K562 (cell line): ENCODE data around the gene CUL1. TPM values are rescaled to one million over a fixed set of nuclear protein-coding genes. Genes with fewer than 3 reads are reported as not detected.

Experiments used
- ATAC-seq: fragments of 200-7000 bp; cut with Tn5 transposase; 3 replicates; pipeline ENCODE4 v1.9.1; 2020; ENCODE audit warnings: moderate library complexity
- BruUV-seq: library from RNA; stranded (reverse); fragments of 400-500 nt; replicated peaks from 2 replicates; lab custom pipeline; 2021; lab: Mats Ljungman, UMichigan
- CTCF ChIA-PET: fragments of 300-600 bp; formaldehyde crosslinking; extraction: SDS; loops from one replicate; lab custom pipeline; 2021; ENCODE audit warnings: low intra/inter-chr PET ratio; lab: Yijun Ruan, JAX
- POLR2A ChIA-PET: fragments of 300-600, 350-650 bp; sonication (Branson Sonifier 250); formaldehyde crosslinking; extraction: SDS; loops from one replicate; lab custom pipeline; 2021; ENCODE audit warnings: antibody characterized with exemption, inconsistent platforms; lab: Yijun Ruan, JAX
- DNase-seq, 4 experiments: peaks; one replicate each; pipeline versions ENCODE4 v3.0.0 to v3.0.0-alpha.2; 2011 to 2018; ENCODE audit warnings: low spot score in 3 of 4, mixed read lengths in 3 of 4; ENCODE audit errors: extremely low read depth in 1 of 4
- FAIRE-seq: peaks from 2 replicates; lab custom pipeline; 2011; peaks lifted over from hg19 to GRCh38; lab: Jason Lieb, UNC
- H2AFZ ChIP-seq: 2 replicates; pipeline ENCODE4 v1.6.0; 2011; ENCODE audit warnings: low read depth, low read length, control low read depth, inconsistent platforms
- H3K27ac ChIP-seq: fragments of 200-600 bp; 3 replicates; pipeline ENCODE4 v1.8.0; 2011; ENCODE audit warnings: low read depth, mild to moderate bottlenecking, control low read depth, inconsistent platforms, low read length, moderate library complexity, mixed read lengths; ENCODE audit errors: extremely low read depth
- H3K27me3 ChIP-seq, 2 experiments: fragments of 300-600 bp in 1 of 2; 2 replicates in 1 of 2; 3 replicates in 1 of 2; pipeline versions ENCODE4 v1.6.0 to v1.8.0; 2011; ENCODE audit warnings: inconsistent platforms in 2 of 2, low read length in 2 of 2, mild to moderate bottlenecking in 1 of 2, mixed read lengths in 1 of 2, moderate library complexity in 1 of 2; ENCODE audit not compliant: control insufficient read depth in 2 of 2, insufficient read depth in 2 of 2
- H3K36me3 ChIP-seq: fragments of 300-600 bp; 3 replicates; pipeline ENCODE4 v1.8.0; 2011; ENCODE audit warnings: mild to moderate bottlenecking, low read length, inconsistent platforms; ENCODE audit not compliant: control insufficient read depth, insufficient read depth
- H3K4me1 ChIP-seq, 2 experiments: fragments of 200-600 bp in 1 of 2; replicated peaks in 1 of 2; 2 replicates in 1 of 2; 3 replicates in 1 of 2; pipeline versions ENCODE4 v1.5.1 to v1.8.0; 2011; ENCODE audit warnings: inconsistent platforms in 2 of 2, low read length in 2 of 2, mild to moderate bottlenecking in 1 of 2, mixed read lengths in 1 of 2, moderate library complexity in 1 of 2; ENCODE audit not compliant: control insufficient read depth in 2 of 2, insufficient read depth in 2 of 2
- H3K4me2 ChIP-seq: 2 replicates; pipeline ENCODE4 v1.6.1; 2011; ENCODE audit warnings: low read length, control low read depth, inconsistent platforms, mixed read lengths; ENCODE audit not compliant: insufficient read depth
- H3K4me3 ChIP-seq: fragments of 200-600 bp; sonication (generic), shearing (Covaris generic); 2 replicates; pipeline ENCODE4 v1.5.1; 2016; ENCODE audit warnings: control low read depth, inconsistent platforms
- H3K79me2 ChIP-seq: fragments of 200-600 bp; 3 replicates; pipeline ENCODE4 v1.8.0; 2011; ENCODE audit warnings: low read length, inconsistent platforms; ENCODE audit not compliant: control insufficient read depth, insufficient read depth
- H3K9ac ChIP-seq, 2 experiments: 2 replicates each; pipeline versions ENCODE4 v1.6.0 to v1.6.1; 2011; ENCODE audit warnings: low read depth in 2 of 2, low read length in 2 of 2, control low read depth in 1 of 2, inconsistent platforms in 1 of 2, mild to moderate bottlenecking in 1 of 2, mixed read lengths in 1 of 2; ENCODE audit not compliant: insufficient read depth in 1 of 2
- H3K9me1 ChIP-seq: one replicate; pipeline ENCODE4 v1.6.0; 2011; ENCODE audit warnings: inconsistent platforms, mild to moderate bottlenecking, low read length, moderate library complexity; ENCODE audit not compliant: control insufficient read depth, insufficient read depth
- H3K9me3 ChIP-seq: replicated peaks from 2 replicates; pipeline ENCODE4 v1.5.1; 2011; ENCODE audit warnings: low read depth, low read length, inconsistent platforms; ENCODE audit not compliant: control insufficient read depth, insufficient read depth
- H4K20me1 ChIP-seq: replicated peaks from 2 replicates; pipeline ENCODE4 v1.6.1; 2011; ENCODE audit warnings: low read length, inconsistent platforms, mixed read lengths; ENCODE audit not compliant: control insufficient read depth, insufficient read depth
- CEBPG ChIP-seq, 3 experiments: fragments of 200-800 bp in 1 of 3; sonication (Bioruptor generic) in 1 of 3; sonication (generic) in 1 of 3; formaldehyde crosslinking in 1 of 3; IDR thresholded peaks in 2 of 3; conservative IDR thresholded peaks in 1 of 3; 2 replicates each; pipeline versions ENCODE4 v1.6.1 to v1.8.0; 2016 to 2022; ENCODE audit warnings: missing compliant biosample characterization in 2 of 3, missing genetic modification characterization in 2 of 3, mild to moderate bottlenecking in 1 of 3, missing genetic modification reagents in 1 of 3
- GTF2A2 ChIP-seq: IDR thresholded peaks from 2 replicates; pipeline ENCODE4 v1.6.1; 2016; ENCODE audit warnings: mild to moderate bottlenecking, missing genetic modification characterization, missing compliant biosample characterization
- JUN ChIP-seq, 2 experiments: sonication (generic) in 1 of 2; formaldehyde crosslinking in 1 of 2; IDR thresholded peaks; 2 replicates each; pipeline versions ENCODE4 v1.6.1 to v1.8.0; 2012 to 2022; ENCODE audit warnings: borderline replicate concordance in 2 of 2, mild to moderate bottlenecking in 2 of 2, improper control_type of control experiment in 1 of 2, low read depth in 1 of 2, low read length in 1 of 2, missing genetic modification reagents in 1 of 2
- NR2C2 ChIP-seq, 2 experiments: fragments of 200-800 bp in 1 of 2; sonication (Bioruptor generic) in 1 of 2; sonication (generic) in 1 of 2; formaldehyde crosslinking in 1 of 2; IDR thresholded peaks; 2 replicates each; pipeline versions ENCODE4 v1.6.1 to v1.8.0; 2016 to 2022; ENCODE audit warnings: mild to moderate bottlenecking in 1 of 2, missing compliant biosample characterization in 1 of 2, missing genetic modification characterization in 1 of 2, missing genetic modification reagents in 1 of 2
- ZNF212 ChIP-seq: fragments of 450-650 bp; formaldehyde crosslinking; IDR thresholded peaks from 2 replicates; pipeline ENCODE4 v1.4.0; 2020; ENCODE audit warnings: mild to moderate bottlenecking
- ZNF311 ChIP-seq: fragments of 250-450 bp; sonication (Bioruptor Pico); IDR thresholded peaks from 2 replicates; pipeline ENCODE4 v1.4.0; 2020; ENCODE audit warnings: mild to moderate bottlenecking, moderate library complexity
- WGBS: fragments of 100-300 bp; shearing (Covaris generic); methylation state at CpG from one replicate; pipeline ENCODE4 v1.1.6; 2016; ENCODE audit warnings: low coverage, mixed read lengths; ENCODE audit not compliant: insufficient coverage; ENCODE audit errors: missing lambda C conversion rate; 5-methylcytosine and 5-hydroxymethylcytosine counted together
- in situ Hi-C: fragments of 300-500 bp; cut with MboI; formaldehyde crosslinking; loops from 4 replicates; pipeline ENCODE4 v1.15.0; 2018; ENCODE audit warnings: inconsistent platforms, mixed read lengths
- intact Hi-C: fragments of 100-400 bp; cut with micrococcal nuclease; formaldehyde crosslinking; loops from 2 replicates; pipeline ENCODE4 v1.14.2; 2022
- polyA plus RNA-seq, 8 experiments: library from polyadenylated mRNA; depleted of rRNA in 4 of 8; stranded (reverse) in 5 of 8; unstranded in 3 of 8; fragments of >200 nt; fragmentation: Nextera tagmentation in 2 of 8; fragmentation: Illumina TruSeq in 1 of 8; extraction: Ambion mirVana in 2 of 8; extraction: Trizol in 1 of 8; gene quantifications; 2 replicates each; pipeline versions ENCODE4 v1.2.1 to v1.2.3, GENCODE V29; 2011 to 2014; ENCODE audit warnings: inconsistent platforms in 1 of 8, missing spikeins in 1 of 8
- total RNA-seq, 7 experiments: library from RNA; depleted of rRNA in 6 of 7; stranded (reverse); fragments of >200 nt in 6 of 7; fragmentation: Illumina TruSeq in 2 of 7; extraction: Trizol in 2 of 7; gene quantifications; 2 replicates each; pipeline versions ENCODE4 v1.2.1 to v1.2.3, GENCODE V29; 2011 to 2021; ENCODE audit warnings: low replicate concordance in 1 of 7

The CUL1 gene
- total and polyA plus RNA-seq, 9 of the 15 experiments (the other 6 are each of a cell fraction or from before 2014, with no cell fraction given) = 31.5 to 107 (median 96.5) TPM

DNA sequence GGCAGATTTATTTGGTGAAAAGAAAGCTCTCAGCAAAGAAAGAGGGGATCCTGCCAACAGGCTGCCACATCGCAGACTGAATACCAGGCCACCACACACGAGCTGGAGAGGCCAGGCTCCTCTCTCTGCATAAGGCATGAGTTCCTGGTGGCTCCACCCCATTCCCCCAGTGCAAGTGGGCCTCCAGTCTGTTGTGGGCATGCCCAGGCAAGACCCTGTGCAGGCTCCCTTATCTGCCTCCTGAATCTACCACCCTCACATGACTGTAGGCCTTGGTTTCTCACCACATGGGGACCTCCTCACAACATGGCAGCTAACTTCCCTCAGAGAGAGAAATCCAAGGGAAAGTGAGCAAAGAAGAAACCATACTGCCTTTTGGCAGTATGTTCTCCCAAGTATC is 26.7 kb upstream of the CUL1 start:
- no peaks in the 10 kb centered on the region for H3K79me2 ChIP-seq
- H3K4me2 ChIP-seq = no peak overlapping the region
- no peaks in the 10 kb centered on the region for H3K9me3 ChIP-seq
- BruUV-seq = no TSS peak
- no peak overlapping the region for H3K27ac ChIP-seq
- no peaks in the 10 kb centered on the region for H3K36me3 ChIP-seq
- intact Hi-C loops = no loop called here
- FAIRE-seq (no peak), ATAC-seq (no peak), DNase-seq (no peak)
- H3K4me3 ChIP-seq = no peak overlapping the region
- H4K20me1 ChIP-seq = no peaks in the 10 kb centered on the region
- TF ChIP-seq CEBPG (CRISPR knock-in tag; IDR thresholded peaks at IDR 0.05) = no peak
- TF ChIP-seq CEBPG (tag; conservative IDR thresholded peaks at IDR 0.05 in 1 of 2, IDR thresholded peaks at IDR 0.05 in 1 of 2) = no peak
- TF ChIP-seq ZNF311 (CRISPR knock-in tag) = no peak
- TF ChIP-seq JUN (IDR thresholded peaks at IDR 0.05; ENCODE audit: borderline replicate concordance, low read depth, low read length) = no peak
- no peak for TF ChIP-seq JUN (CRISPR knock-in tag; IDR thresholded peaks at IDR 0.05; ENCODE audit: borderline replicate concordance)
- TF ChIP-seq ZNF212 (CRISPR knock-in tag) = no peak
- no peak for TF ChIP-seq NR2C2 (CRISPR knock-in tag; IDR thresholded peaks at IDR 0.05)
- TF ChIP-seq NR2C2 (tag; IDR thresholded peaks at IDR 0.05) = no peak
- no peak for TF ChIP-seq GTF2A2
- no peaks in the 10 kb centered on the region for H3K4me1 ChIP-seq
- 3% methylated on average over 2 of the region's 2 CpGs for WGBS
- H2AFZ ChIP-seq = no peak overlapping the region
- POLR2A ChIA-PET = interaction anchor here (0.7 kb wide), 1 partner anchor 26 kb away, joined by 3 read pairs; no protein-coding TSS in a partner anchor
- in situ Hi-C loops = no loop called here
- peaks cover 6 to 30% of the 10 kb centered on the region in 2 experiments; a peak in 4 of 5 replicates for H3K27me3 ChIP-seq
- CTCF ChIA-PET = no interaction called here
- no peak overlapping the region for H3K9ac ChIP-seq
- H3K9me1 ChIP-seq = no peaks in the 10 kb centered on the region
